Heart right ventricle (tissue), 16 donors: ENCODE data around the gene PF4V1. TPM values are rescaled to one million over a fixed set of nuclear protein-coding genes. Genes with fewer than 3 reads are reported as not detected.

Experiments
- ATAC-seq, 8 donors: fragments of 200-7000 bp; cut with Tn5 transposase; one replicate each; pipeline ENCODE4 v1.9.1; 2020; ENCODE audit warnings: mild to moderate bottlenecking in 8 of 8, moderate library complexity in 8 of 8, moderate number of reproducible peaks in 1 of 8
- DNase-seq, 2 donors: peaks; one replicate each; pipeline ENCODE4 v3.0.0-alpha.2; 2020
- H3K27ac ChIP-seq, 10 donors: fragments of 200-600 bp; sonication (generic) in 2 of 10; one replicate each; pipeline versions ENCODE4 v1.5.0 to v1.8.0; 2020 to 2022; ENCODE audit warnings: mild to moderate bottlenecking in 3 of 10
- H3K27me3 ChIP-seq, 7 donors: fragments of 200-600 bp; one replicate each; pipeline ENCODE4 v1.8.0; 2021 to 2022; ENCODE audit warnings: mild to moderate bottlenecking in 2 of 7
- H3K36me3 ChIP-seq, 9 donors: fragments of 200-600 bp; sonication (generic) in 1 of 9; one replicate each; pipeline versions ENCODE4 v1.5.0 to v1.8.0; 2020 to 2022; ENCODE audit warnings: mild to moderate bottlenecking in 2 of 9
- H3K4me1 ChIP-seq, 9 donors: fragments of 200-600 bp; sonication (generic) in 1 of 9; one replicate each; pipeline versions ENCODE4 v1.5.0 to v1.8.0; 2020 to 2022; ENCODE audit warnings: mild to moderate bottlenecking in 4 of 9
- H3K4me3 ChIP-seq, 10 donors: fragments of 200-600 bp; sonication (generic) in 2 of 10; one replicate each; pipeline versions ENCODE4 v1.5.0 to v1.8.0; 2020 to 2022; ENCODE audit warnings: mild to moderate bottlenecking in 7 of 10, moderate library complexity in 2 of 10
- H3K9me3 ChIP-seq, 11 donors: fragments of 200-600 bp in 10 of 11; sonication (generic) in 2 of 11; one replicate each; pipeline versions ENCODE4 v1.5.0 to v1.8.0; 2013 to 2022; ENCODE audit warnings: mild to moderate bottlenecking in 2 of 11, control low read depth in 1 of 11, moderate library complexity in 1 of 11
- WGBS, 2 donors: extraction: QIAGEN DNeasy Blood & Tissue Kit; methylation state at CpG; one replicate each; pipeline ENCODE4 v1.1.7; 2013; ENCODE audit warnings: inconsistent platforms in 1 of 2; 5-methylcytosine and 5-hydroxymethylcytosine counted together
- intact Hi-C, 10 donors: fragments of 100-400 bp; cut with DNase I; formaldehyde crosslinking; loops; one replicate each; pipeline versions ENCODE4 v1.11.1 to v1.14.2; 2022
- polyA plus RNA-seq, 2 donors: library from polyadenylated mRNA; stranded (reverse); fragments of 200-250 nt; gene quantifications; one replicate each; pipeline ENCODE4 v1.2.3, GENCODE V29; 2013
- total RNA-seq, 10 donors: library from RNA; stranded (reverse); fragmentation: NEBNext Ultra II Directional in 3 of 10; extraction: Animal tissue kit (Norgen Biotek cat#: 25700) in 3 of 10; gene quantifications; one replicate each; pipeline versions ENCODE4 v1.2.1 to v1.2.4, GENCODE V29; 2021 to 2023
- TF ChIP-seq, protein P1 (sequence below), 9 donors: fragments of 200-600 bp; sonication (generic) in 2 of 9; IDR thresholded peaks; one replicate each; pipeline versions ENCODE4 v1.5.0 to v1.8.0; 2021 to 2022; ENCODE audit warnings: antibody characterized with exemption in 9 of 9, mild to moderate bottlenecking in 5 of 9, moderate library complexity in 1 of 9
- donor health status: Arrhythmogenic right ventricular cardiomyopathy.
- donor health status: ischemic (EF 13 %, LVEDD 7.1; RV severe dilation, severe dysfunction).
- donor health status: healthy with polysubstance abuse.
- donor health status: DM: no; HTN: yes; CAD: no.
- donor health status: DM: no; HTN: no; CAD: no.
- donor health status: ischemic (EF 25% LVEDD 6.9; RV normal size, moderate dysfunction).
- donor health status: ischemic (EF 25% LVEDD 5.7; RV mildly dilated, moderate dysfunction).
- donor health status: healthy.
- donor health status: DM: yes; HTN: yes; CAD: no.
- donor health status: Ischemic cardiomyopathy.
- donor health status: ischemic (EF 35%, LVEDD 5.7; RV mildly dilated, moderate dysfunction).
- donor health status: nonischemic (EF 11% LVEDD 7.7; RV severe dilation, severe dysfunction).
- donor health status: DM: yes; HTN: yes; CAD: no.
- donor health status: PGD.
- donor health status: ischemic (EF 29% LVEDD 5.4; RV normal size, mild dysfunction).
- donor health status: nonischemic (EF 23%, LVEDD 6.1; RV moderate dilation, normal function).

Gene PF4V1
- total and polyA plus RNA-seq, 12 donors = not detected

DNA sequence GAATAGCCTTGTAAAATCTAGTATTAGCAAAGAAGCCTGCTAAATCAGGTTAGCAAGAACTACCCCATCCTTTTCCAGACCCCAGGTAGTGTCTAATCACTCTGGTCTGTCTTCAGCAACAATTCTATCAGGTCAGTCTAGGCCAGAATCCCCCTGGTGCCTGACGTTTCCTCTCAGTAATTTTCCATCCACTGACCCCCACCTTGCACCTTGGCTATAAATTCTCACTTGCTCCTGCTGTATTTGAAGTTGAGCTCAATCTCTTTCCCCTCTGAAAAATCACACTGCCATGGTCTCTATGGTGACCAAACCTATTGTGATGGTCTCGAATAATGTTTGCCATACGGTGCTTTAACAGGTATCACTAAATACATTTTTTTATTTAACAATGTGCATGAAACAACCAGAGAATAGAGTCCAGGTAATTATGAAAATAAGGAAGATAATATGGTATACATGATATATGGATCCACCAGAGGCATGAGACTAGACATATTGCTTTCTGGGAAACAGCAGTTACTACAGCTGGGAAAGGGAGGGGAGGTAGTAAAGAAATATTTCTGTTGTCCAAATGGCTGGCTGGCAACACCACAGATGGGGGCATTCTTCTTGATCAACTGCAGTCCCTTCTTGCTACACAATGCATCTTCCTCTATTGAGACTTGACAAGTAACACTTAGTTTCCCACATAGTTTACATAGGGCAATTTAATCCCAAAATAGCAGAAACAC lies 49.9 kb downstream of the PF4V1 start:
- no peaks in the 10 kb centered on the region for H3K9me3 ChIP-seq
- no peak overlapping the region for H3K4me3 ChIP-seq
- ATAC-seq (no peak), DNase-seq (no peak)
- no peak overlapping the region for H3K27ac ChIP-seq
- TF ChIP-seq, protein P1, sequence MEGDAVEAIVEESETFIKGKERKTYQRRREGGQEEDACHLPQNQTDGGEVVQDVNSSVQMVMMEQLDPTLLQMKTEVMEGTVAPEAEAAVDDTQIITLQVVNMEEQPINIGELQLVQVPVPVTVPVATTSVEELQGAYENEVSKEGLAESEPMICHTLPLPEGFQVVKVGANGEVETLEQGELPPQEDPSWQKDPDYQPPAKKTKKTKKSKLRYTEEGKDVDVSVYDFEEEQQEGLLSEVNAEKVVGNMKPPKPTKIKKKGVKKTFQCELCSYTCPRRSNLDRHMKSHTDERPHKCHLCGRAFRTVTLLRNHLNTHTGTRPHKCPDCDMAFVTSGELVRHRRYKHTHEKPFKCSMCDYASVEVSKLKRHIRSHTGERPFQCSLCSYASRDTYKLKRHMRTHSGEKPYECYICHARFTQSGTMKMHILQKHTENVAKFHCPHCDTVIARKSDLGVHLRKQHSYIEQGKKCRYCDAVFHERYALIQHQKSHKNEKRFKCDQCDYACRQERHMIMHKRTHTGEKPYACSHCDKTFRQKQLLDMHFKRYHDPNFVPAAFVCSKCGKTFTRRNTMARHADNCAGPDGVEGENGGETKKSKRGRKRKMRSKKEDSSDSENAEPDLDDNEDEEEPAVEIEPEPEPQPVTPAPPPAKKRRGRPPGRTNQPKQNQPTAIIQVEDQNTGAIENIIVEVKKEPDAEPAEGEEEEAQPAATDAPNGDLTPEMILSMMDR (IDR thresholded peaks at IDR 0.05) = no peak
- intact Hi-C loops = no loop called here
- H3K36me3 ChIP-seq = no peaks in the 10 kb centered on the region
- H3K4me1 ChIP-seq = no peaks in the 10 kb centered on the region
- WGBS, 2 donors = 69 to 71% methylated on average over 3 of the region's 3 CpGs
- no peaks in the 10 kb centered on the region for H3K27me3 ChIP-seq

Other genes starting within 250 kb of the PF4V1 start
- under 1 TPM in 1 of 10 donors, not detected in 9; 0.06 TPM for gene RASSF6, start 232.9 kb upstream of the PF4V1 start, total RNA-seq
- gene RASSF6, start 232.9 kb upstream of the PF4V1 start, polyA plus RNA-seq = not detected
- gene CXCL8, start 112.7 kb upstream of the PF4V1 start, total RNA-seq = 10 to 100 TPM in 2 of 10 donors, 1 to 10 TPM in 1, under 1 TPM in 6, not detected in 1; 0.23 to 19.3 (median 0.72) TPM
- under 1 TPM; 0.64 to 0.80 TPM for gene CXCL8, start 112.7 kb upstream of the PF4V1 start, polyA plus RNA-seq
- gene CXCL6, start 16.6 kb upstream of the PF4V1 start, total RNA-seq = 1 to 10 TPM in 1 of 10 donors, under 1 TPM in 1, not detected in 8; 0.28 to 3.7 TPM
- gene CXCL6, start 16.6 kb upstream of the PF4V1 start, polyA plus RNA-seq = under 1 TPM in 1 of 2 donors, not detected in 1; 0.16 TPM
- 10 to 100 TPM in 1 of 10 donors, 1 to 10 TPM in 6, under 1 TPM in 3; 0.30 to 15.0 (median 1.3) TPM for gene CXCL1, start 16.1 kb downstream of the PF4V1 start, total RNA-seq
- gene CXCL1, start 16.1 kb downstream of the PF4V1 start, polyA plus RNA-seq = 1 to 10 TPM; 1.8 to 2.6 TPM
- under 1 TPM in 1 of 10 donors, not detected in 9; 0.76 TPM for gene PF4, start 128.7 kb downstream of the PF4V1 start, total RNA-seq
- under 1 TPM in 1 of 2 donors, not detected in 1; 0.61 TPM for gene PF4, start 128.7 kb downstream of the PF4V1 start, polyA plus RNA-seq
- gene PPBP, start 134.9 kb downstream of the PF4V1 start, total RNA-seq = 1 to 10 TPM in 2 of 10 donors, under 1 TPM in 5, not detected in 3; 0.42 to 1.5 (median 0.50) TPM
- under 1 TPM in 1 of 2 donors, not detected in 1; 0.58 TPM for gene PPBP, start 134.9 kb downstream of the PF4V1 start, polyA plus RNA-seq
- gene CXCL5, start 145.4 kb downstream of the PF4V1 start, total RNA-seq = under 1 TPM in 3 of 10 donors, not detected in 7; 0.15 to 0.25 (median 0.18) TPM
- gene CXCL5, start 145.4 kb downstream of the PF4V1 start, polyA plus RNA-seq = under 1 TPM; 0.07 to 0.09 TPM
- 1 to 10 TPM in 5 of 10 donors, under 1 TPM in 4, not detected in 1; 0.24 to 5.1 (median 1.4) TPM for gene CXCL3, start 185.4 kb downstream of the PF4V1 start, total RNA-seq
- gene CXCL3, start 185.4 kb downstream of the PF4V1 start, polyA plus RNA-seq = 1 to 10 TPM; 1.1 to 1.9 TPM
- gene CXCL2, start 245.9 kb downstream of the PF4V1 start, total RNA-seq = 10 to 100 TPM in 7 of 10 donors, 1 to 10 TPM in 3; 8.1 to 37.2 (median 13.4) TPM
- 10 to 100 TPM in 1 of 2 donors, 1 to 10 TPM in 1; 7.7 to 28.5 TPM for gene CXCL2, start 245.9 kb downstream of the PF4V1 start, polyA plus RNA-seq